OCI-LY1 (cell line): Measurements from ENCODE around the gene GRK5.

Experiments
- H2AFZ ChIP-seq: fragments of 200-600 bp; sonication (generic), shearing (Covaris generic); 2 replicates; pipeline ENCODE4 v1.6.0; 2014; ENCODE audit warnings: antibody characterized with exemption, mild to moderate bottlenecking, low read length
- H3F3A ChIP-seq: fragments of 200-600 bp; sonication (generic), shearing (Covaris generic); 2 replicates; pipeline ENCODE4 v1.6.0; 2014; ENCODE audit warnings: mild to moderate bottlenecking, antibody characterized with exemption, low read length, moderate library complexity; ENCODE audit not compliant: insufficient read depth
- H3K27ac ChIP-seq: fragments of 200-600 bp; sonication (generic); 2 replicates; pipeline ENCODE4 v1.5.1; 2014; ENCODE audit warnings: low read length, mixed run types, mild to moderate bottlenecking, low read depth; ENCODE audit not compliant: poor library complexity, severe bottlenecking
- H3K27me3 ChIP-seq: fragments of 200-600 bp; sonication (generic); 2 replicates; pipeline ENCODE4 v1.6.0; 2014; ENCODE audit warnings: antibody characterized with exemption, mild to moderate bottlenecking, low read length, moderate library complexity; ENCODE audit not compliant: insufficient read depth
- H3K36me3 ChIP-seq: fragments of 200-600 bp; sonication (generic); 2 replicates; pipeline ENCODE4 v1.6.1; 2014; ENCODE audit warnings: mild to moderate bottlenecking, antibody characterized with exemption, low read length, moderate library complexity, mixed read lengths; ENCODE audit not compliant: insufficient read depth
- H3K4me1 ChIP-seq: fragments of 200-600 bp; sonication (generic); 2 replicates; pipeline ENCODE4 v1.5.1; 2014; ENCODE audit warnings: mild to moderate bottlenecking, low read length, moderate library complexity; ENCODE audit not compliant: insufficient read depth, severe bottlenecking
- H3K4me2 ChIP-seq: fragments of 200-600 bp; sonication (generic), shearing (Covaris generic); 2 replicates; pipeline ENCODE4 v1.6.1; 2014; ENCODE audit warnings: low read length
- H3K4me3 ChIP-seq: fragments of 200-600 bp; sonication (generic); 2 replicates; pipeline ENCODE4 v1.5.1; 2014; ENCODE audit warnings: low read length, low read depth, mild to moderate bottlenecking, mixed read lengths; ENCODE audit not compliant: poor library complexity, severe bottlenecking
- H3K79me2 ChIP-seq: fragments of 200-600 bp; shearing (Covaris generic); 2 replicates; pipeline ENCODE4 v1.6.1; 2016; ENCODE audit warnings: mixed run types, low read length, mixed read lengths; ENCODE audit not compliant: insufficient read depth
- H3K9ac ChIP-seq: fragments of 200-600 bp; sonication (generic), shearing (Covaris generic); 2 replicates; pipeline ENCODE4 v1.6.1; 2014; ENCODE audit warnings: mild to moderate bottlenecking, low read length, mixed read lengths
- H3K9me2 ChIP-seq: fragments of 200-600 bp; sonication (generic), shearing (Covaris generic); 2 replicates; pipeline ENCODE4 v1.6.1; 2014; ENCODE audit warnings: low read depth, mild to moderate bottlenecking, low read length, mixed read lengths
- H3K9me3 ChIP-seq: fragments of 200-600 bp; shearing (Covaris generic); 2 replicates; pipeline ENCODE4 v1.6.1; 2014; ENCODE audit warnings: low read length, mixed read lengths
- H4K20me1 ChIP-seq: fragments of 200-600 bp; sonication (generic), shearing (Covaris generic); 2 replicates; pipeline ENCODE4 v1.6.0; 2016; ENCODE audit warnings: mild to moderate bottlenecking, low read length; ENCODE audit not compliant: insufficient read depth
- CTCF ChIP-seq: fragments of 200-600 bp; sonication (generic), shearing (Covaris generic); IDR thresholded peaks from 2 replicates; pipeline ENCODE4 v1.5.1; 2017; ENCODE audit warnings: mild to moderate bottlenecking, antibody characterized with exemption, low read length, moderate library complexity, mixed read lengths
- EZH2 ChIP-seq: fragments of 200-600 bp; sonication (generic), shearing (Covaris generic); IDR thresholded peaks from 2 replicates; pipeline ENCODE4 v1.8.0; 2017; ENCODE audit warnings: borderline replicate concordance, mixed run types, mild to moderate bottlenecking, antibody characterized with exemption, low read length, moderate library complexity, mixed read lengths

The GRK5 gene

DNA sequence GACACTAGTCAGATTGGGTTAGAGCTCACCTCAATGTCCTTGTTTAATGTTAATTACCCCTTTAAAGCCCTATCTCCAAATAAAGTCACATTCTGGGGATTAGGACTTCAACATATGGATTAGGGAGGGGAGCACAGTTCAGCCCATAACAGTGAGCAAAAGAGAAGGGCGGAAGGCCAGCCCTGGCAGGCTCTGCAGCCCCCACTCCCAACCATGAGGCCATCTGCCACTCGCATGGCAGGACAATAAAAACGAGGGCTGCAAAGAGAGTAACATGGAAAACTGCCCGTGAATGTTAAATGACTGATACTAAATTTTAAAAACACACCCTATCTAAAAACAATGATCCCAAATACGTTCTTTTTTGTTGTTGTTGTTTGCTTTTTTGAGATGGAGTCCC is 296.4 kb downstream of the GRK5 start:
- Histone ChIP-seq H3K9me2 (no peaks in the 10 kb centered on the region), H4K20me1 (no peaks in the 10 kb centered on the region), H3K9me3 (no peaks in the 10 kb centered on the region), H3K27ac (no peak overlapping the region), H3K27me3 (no peaks in the 10 kb centered on the region; the same call in 1 of the 2 replicates), H3K4me2 (no peak overlapping the region), H3F3A (no peaks in the 10 kb centered on the region), H3K4me3 (no peak overlapping the region), H3K79me2 (no peaks in the 10 kb centered on the region), H3K4me1 (peaks cover 10% of the 10 kb centered on the region), H3K36me3 (no peaks in the 10 kb centered on the region), H3K9ac (no peak overlapping the region), H2AFZ (no peak overlapping the region)
- no peak for TF ChIP-seq EZH2
- no peak for TF ChIP-seq CTCF

DNA sequence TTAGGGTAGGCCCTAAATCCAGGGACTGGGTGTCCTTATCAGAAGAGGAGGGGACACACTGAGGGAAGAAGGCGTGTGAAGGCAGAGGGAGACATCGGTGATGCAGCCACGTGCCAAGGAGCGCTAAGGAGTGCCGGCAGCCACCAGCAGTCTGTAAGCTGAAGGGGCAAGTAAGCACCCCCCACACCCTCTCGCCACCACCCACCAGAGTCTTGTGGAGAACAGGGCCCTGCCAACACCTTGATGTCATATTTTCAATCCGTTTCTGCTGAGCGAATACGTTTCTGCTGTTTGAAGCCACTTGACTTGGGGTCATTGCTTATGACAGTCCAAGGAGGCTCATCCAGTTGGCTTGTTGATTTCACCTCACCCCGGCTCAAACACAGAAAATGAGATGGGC is 297.3 kb downstream of the GRK5 start:
- no peaks in the 10 kb centered on the region for H3F3A ChIP-seq
- H3K4me2 ChIP-seq = no peak overlapping the region
- no peaks in the 10 kb centered on the region for H3K36me3 ChIP-seq
- H2AFZ ChIP-seq = no peak overlapping the region
- no peaks in the 10 kb centered on the region; the same call in 1 of the 2 replicates for H3K27me3 ChIP-seq
- H3K9me3 ChIP-seq = no peaks in the 10 kb centered on the region
- H3K9ac ChIP-seq = no peak overlapping the region
- H3K4me1 ChIP-seq = peaks cover 10% of the 10 kb centered on the region
- no peaks in the 10 kb centered on the region for H3K9me2 ChIP-seq
- TF ChIP-seq EZH2 = no peak
- TF ChIP-seq CTCF = no peak
- no peak overlapping the region for H3K4me3 ChIP-seq
- H4K20me1 ChIP-seq = no peaks in the 10 kb centered on the region
- H3K27ac ChIP-seq = no peak overlapping the region
- no peaks in the 10 kb centered on the region for H3K79me2 ChIP-seq

GRCh38 chr10:119505131-119505551 is 297.8 kb downstream of the GRK5 start:
- no peak overlapping the region for H3K9ac ChIP-seq
- H4K20me1 ChIP-seq = no peaks in the 10 kb centered on the region
- H3K9me3 ChIP-seq = no peaks in the 10 kb centered on the region
- H3F3A ChIP-seq = no peaks in the 10 kb centered on the region
- H3K27me3 ChIP-seq = no peaks in the 10 kb centered on the region; the same call in 1 of the 2 replicates
- no peaks in the 10 kb centered on the region for H3K36me3 ChIP-seq
- no peaks in the 10 kb centered on the region for H3K9me2 ChIP-seq
- peaks cover 10% of the 10 kb centered on the region for H3K4me1 ChIP-seq
- H3K4me2 ChIP-seq = no peak overlapping the region
- no peaks in the 10 kb centered on the region for H3K79me2 ChIP-seq
- H3K27ac ChIP-seq = no peak overlapping the region
- H3K4me3 ChIP-seq = no peak overlapping the region
- TF ChIP-seq EZH2 (no peak), CTCF (no peak)
- H2AFZ ChIP-seq = no peak overlapping the region
